ENCODE measurements around the gene INPP5F.
"Not testable (repeated sequence)": the region's sequence is repeated elsewhere in the genome, so short reads cannot be mapped to it uniquely, and the experiment has no call there.

Gene INPP5F

DNA sequence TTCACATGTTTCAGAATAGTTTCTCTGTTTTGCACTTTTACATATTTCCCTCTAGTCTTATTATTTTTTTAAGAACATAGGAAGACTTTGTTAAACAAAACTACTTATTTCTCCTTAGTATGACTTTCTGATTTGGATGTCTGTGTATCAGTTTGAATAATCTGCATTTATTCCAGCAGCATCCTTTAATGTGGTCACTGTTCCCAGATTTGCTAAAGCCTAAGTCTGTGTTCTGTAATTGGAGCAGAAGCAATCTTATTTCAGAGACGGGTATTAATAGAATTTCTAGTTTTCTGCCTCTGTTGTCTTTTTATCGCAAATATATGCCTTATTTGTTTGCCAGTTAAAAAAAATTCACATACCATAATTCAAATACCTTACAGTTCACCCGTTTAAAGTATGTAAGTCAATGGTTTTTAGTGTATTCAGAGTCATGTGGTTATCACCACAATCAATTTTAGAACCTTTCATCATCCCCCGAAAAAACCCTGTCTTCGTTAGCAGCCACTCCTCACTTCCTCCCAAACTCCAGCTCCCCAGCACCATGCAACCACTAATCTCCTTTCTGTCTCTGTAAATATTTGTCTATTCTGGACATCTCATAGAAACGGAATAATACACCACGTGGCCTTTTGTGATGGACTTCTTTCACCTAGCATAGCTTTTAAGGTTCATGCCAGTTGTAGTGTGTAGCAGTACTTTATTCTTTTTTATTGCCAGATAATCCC, 58.7 kb downstream of the INPP5F start:
- no peak overlapping the region for H3K4me3 ChIP-seq (ENCODE audit: low read length)
- no peak for TF ChIP-seq ZNF274 (IDR thresholded peaks at IDR 0.05; ENCODE audit: low read depth, low read length)

DNA sequence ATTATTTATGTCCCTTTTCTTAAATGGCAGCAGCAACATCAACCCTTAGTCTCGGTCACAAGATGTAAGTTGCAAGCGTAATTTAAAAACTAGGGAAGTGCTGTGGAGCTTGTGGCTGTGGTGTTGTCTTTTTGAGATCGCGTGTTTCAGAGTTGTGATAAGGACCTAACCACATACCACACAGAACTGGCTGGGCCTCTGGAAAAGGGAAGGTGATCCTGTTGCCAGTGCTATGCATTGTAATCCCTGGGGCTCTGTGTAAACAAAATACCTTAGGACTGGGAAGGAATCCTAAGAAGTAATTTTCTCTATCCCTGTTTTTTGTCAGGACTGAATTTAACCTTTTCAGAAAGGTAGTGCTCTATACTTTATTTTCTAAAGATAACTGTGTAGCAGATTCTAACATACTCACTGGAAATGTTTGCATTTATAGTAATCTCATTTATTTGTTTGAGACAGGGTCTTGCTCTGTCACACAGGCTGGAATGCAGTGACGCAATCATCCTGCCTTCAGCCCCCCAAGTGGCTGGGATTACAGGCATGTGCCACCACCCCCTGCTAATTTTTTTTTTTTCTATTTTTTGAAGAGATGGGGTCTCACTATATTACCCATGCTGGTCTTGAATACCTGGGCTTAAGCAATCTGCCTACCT, 60.4 kb downstream of the INPP5F start:
- no peak overlapping the region for H3K4me3 ChIP-seq (ENCODE audit: low read length)
- TF ChIP-seq ZNF274 (IDR thresholded peaks at IDR 0.05; ENCODE audit: low read depth, low read length), result no peak

DNA sequence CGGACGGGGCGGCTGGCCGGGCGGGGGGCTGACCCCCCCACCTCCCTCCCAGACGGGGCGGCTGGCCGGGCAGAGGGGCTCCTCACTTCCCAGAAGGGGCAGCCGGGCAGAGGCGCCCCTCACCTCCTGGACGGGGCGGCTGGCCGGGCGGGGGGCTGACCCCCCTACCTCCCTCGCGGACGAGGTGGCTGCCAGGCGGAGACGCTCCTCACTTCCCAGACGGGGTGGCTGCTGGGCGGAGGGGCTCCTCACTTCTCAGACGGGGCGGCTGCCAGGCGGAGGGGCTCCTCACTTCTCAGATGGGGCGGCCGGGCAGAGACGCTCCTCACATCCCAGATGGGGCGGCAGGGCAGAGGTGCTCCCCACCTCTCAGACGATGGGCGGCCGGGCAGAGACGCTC, 69.3 kb downstream of the INPP5F start:
- H3K4me3 ChIP-seq (ENCODE audit: low read length), result not testable (repeated sequence)

DNA sequence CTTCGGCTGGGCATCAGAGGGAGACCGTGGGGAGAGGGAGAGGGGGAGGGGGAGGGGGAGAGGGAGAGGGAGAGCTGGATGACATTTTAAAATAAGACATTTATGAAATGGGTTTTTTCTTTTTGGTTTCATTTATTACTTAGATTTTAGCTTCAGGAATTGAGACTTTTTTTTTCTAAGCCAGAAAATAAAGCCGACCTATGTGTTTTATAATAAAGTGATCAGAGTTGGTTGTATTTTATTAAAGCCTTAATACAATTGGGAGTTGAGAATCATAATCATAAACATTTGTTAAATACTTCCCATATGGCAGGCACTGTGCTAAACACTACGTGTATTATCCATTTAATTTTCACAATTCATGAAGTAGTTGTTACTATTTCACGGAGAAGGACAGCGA, 70.2 kb downstream of the INPP5F start:
- TF ChIP-seq ZNF274 (IDR thresholded peaks at IDR 0.05; ENCODE audit: low read depth, low read length), result no peak
- no peak overlapping the region for H3K4me3 ChIP-seq (ENCODE audit: low read length)

DNA sequence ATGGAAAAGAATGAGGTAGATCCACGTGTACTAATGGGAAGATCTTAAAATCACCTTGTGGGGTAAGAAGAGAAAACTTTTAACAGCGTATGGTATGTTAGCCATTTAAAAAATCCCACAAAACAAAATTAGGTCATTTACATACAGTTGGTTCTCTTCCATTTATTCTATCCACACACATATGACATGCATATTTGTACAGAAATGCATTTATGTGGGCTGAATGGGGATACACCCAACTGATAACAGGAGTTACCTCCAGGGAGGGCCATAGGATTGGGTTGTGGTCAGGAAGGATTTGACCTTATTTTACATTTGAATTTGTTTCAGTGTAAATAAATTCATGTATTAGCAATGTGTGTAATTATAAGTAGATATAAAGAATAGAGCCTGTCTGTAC, 75.3 kb downstream of the INPP5F start:
- TF ChIP-seq ZNF274 (IDR thresholded peaks at IDR 0.05; ENCODE audit: low read depth, low read length), result no peak
- H3K4me3 ChIP-seq (ENCODE audit: low read length), result no peak overlapping the region

DNA sequence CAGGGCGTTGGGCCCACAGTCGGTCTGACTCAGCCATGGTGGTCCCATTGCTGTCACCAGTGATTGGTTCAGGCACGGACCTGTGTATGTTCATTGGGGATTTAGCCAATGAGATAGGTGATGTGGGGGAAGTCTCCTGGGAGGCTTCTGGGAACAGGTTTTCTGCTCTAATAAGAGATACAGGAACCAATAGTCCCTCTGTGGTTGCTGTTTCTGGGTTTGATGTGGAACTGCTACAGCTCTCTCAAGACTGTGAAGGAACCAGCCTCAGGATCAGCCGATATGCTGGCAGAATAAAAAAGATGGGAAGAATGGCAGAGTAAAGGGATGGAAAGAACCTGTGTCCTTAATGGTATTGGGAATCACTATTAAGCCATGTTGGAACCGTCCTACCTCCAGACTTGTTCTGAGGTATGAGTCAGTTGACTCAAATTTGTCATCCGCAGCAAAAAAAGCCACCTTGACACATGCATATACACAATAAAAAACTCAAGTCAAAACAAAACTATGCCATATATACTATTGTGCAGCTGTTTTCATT, 76.2 kb downstream of the INPP5F start:
- no peak overlapping the region for H3K4me3 ChIP-seq (ENCODE audit: low read length)
- no peak for TF ChIP-seq ZNF274 (IDR thresholded peaks at IDR 0.05; ENCODE audit: low read depth, low read length)

DNA sequence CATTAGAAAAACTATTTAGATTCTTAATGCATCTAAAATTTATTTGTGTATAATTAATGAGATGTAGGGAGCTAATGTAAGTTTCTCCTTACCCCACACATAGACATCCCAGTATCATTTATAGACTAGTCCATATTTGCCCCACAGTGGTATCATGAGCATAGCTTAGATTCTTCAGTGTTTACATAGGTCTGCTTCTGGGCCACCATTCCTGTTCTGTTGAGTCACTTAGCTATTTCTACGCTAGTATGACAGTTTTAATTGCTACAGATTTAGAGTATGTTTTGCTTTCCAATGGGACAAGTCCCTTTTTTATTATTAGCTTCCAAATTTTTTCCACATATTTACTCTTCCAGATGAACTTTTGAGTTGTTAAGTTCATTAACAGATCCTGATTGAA, 77.4 kb downstream of the INPP5F start:
- H3K4me3 ChIP-seq (ENCODE audit: low read length), result no peak overlapping the region
- no peak for TF ChIP-seq ZNF274 (IDR thresholded peaks at IDR 0.05; ENCODE audit: low read depth, low read length)

DNA sequence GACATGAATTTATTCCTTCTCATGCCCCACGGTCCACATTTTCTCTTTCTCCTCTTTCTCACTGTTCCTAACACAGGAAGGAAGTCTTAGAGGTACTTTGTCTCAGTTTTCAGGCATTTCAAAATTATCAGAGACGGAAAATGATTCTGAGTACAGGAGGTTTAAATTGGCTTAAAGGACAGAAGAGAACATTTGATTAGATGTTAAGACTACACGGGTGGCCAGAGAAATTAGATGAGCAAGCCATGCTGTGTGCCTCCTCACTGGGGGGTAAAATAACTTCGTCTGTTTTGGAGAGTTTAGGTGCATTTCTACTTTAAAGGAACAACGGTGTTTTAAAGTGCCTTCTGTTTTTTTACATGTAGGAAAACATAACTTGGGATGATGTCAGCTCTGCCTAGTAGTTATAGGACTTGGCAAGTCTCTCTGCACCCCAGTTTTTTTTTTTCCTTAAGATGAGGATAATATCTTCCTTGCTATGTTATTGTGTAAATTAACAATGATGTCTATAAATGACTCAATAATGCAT, 79.9 kb downstream of the INPP5F start:
- no peak overlapping the region for H3K4me3 ChIP-seq (ENCODE audit: low read length)
- no peak for TF ChIP-seq ZNF274 (IDR thresholded peaks at IDR 0.05; ENCODE audit: low read depth, low read length)

DNA sequence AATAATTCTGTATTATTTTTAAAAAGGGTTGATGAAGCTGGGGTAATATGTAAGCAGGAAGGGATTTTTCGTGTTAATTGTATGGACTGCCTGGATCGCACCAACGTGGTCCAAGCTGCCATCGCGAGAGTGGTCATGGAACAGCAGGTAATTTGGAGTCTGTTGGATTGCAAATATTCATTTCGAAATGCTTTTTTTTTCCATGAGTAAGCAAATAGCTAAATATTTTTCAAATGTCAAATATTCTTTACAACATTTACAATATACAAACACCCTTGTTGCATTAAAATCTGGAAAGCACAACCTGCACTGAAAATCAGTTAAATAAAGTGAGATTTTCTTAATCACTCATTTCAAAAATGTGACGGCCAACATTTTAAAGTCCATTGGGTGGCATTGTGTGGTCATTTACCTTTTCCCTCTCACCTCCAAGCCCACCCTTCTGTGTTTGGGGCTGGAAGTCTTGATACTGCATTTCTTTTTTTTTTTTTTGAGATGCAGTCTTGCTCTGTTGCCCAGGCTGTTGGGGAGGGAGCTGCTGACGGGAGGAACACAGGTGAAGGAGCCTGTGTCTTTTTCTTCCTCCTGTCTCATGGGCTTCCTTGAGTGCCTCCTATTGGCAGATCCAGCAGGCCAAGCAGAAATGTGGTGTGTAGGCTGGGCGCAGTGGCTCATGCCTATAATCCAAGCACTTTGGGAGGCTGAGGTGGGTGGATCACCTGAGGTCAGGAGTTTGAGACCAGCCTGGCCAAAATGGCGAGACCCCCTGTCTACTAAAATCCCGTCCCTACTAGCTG, 80.7 kb downstream of the INPP5F start:
- H3K4me3 ChIP-seq (ENCODE audit: low read length), result no peak overlapping the region
- TF ChIP-seq ZNF274 (IDR thresholded peaks at IDR 0.05; ENCODE audit: low read depth, low read length), result no peak

DNA sequence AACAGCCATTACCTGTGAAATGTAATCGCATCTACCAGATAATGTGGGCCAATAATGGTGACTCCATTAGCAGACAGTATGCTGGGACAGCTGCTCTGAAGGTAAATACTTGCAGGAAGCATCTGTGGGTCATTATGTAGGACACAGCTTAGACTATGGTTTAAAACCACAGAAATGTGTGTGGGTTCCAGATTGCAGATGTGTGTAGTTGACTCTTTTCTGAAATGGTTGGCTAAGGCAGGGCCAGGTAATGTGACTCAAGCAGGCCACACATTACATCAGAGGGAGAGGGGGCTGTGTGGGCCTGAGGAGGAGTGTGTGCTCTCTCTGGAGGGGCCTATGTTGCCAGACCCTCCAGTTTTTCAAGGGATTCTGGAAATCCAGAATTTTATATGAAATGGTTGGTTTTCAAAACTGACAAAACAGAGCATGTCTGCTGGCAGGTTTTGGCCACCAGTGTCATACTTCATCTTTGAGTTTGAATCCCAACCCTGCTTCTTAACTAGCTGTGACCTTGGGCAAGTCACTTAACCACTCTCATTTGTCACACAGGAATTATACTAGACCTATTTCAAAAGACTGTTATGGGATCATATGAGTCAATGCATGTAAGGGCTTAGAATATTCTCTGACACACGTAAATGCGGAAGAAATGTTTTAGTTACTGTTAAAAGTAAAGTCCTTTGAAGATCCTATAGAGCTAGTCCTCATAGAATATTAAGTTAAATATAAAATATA, 82.3 kb downstream of the INPP5F start:
- TF ChIP-seq ZNF274 (IDR thresholded peaks at IDR 0.05; ENCODE audit: low read depth, low read length), result no peak
- no peak overlapping the region for H3K4me3 ChIP-seq (ENCODE audit: low read length)

DNA sequence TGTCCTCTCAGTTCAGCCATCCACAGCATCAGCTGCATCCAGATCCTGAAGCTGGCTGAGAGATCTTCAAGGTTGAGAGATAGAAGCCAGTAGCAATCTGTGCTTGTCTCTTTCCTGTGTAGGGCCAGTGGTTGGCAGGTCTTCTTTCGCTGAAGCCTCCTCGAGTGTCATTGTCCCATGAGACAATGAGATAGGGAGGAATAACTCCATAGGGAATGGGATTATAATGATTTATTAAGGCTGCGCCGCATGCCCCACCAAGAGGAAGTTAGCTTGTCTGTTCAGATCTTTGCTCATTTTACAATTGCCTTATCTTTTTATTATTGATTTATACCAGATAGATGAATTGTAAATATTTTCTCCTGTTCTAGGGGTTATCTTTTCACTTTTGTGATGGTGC, 85.3 kb downstream of the INPP5F start:
- no peak for TF ChIP-seq ZNF274 (IDR thresholded peaks at IDR 0.05; ENCODE audit: low read depth, low read length)
- no peak overlapping the region for H3K4me3 ChIP-seq (ENCODE audit: low read length)

DNA sequence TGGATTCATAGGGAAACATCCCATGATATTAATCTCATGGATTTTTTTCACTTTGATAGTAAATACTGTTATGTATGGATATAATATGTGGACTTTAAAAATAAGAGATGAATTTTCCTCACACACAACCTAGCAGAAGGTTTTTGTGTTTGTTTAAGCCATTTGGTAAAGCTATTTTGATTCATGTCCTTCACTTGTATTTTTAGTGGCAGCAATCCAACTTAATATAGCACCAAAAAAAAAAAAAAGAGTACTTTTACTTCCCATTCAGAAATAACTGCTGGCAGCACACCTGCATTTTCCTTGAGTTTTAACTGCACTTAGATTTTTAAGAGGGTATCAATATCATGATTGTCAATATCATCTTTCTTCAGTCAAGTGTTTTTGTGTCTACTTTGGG, 86.8 kb downstream of the INPP5F start:
- no peak for TF ChIP-seq ZNF274 (IDR thresholded peaks at IDR 0.05; ENCODE audit: low read depth, low read length)
- no peak overlapping the region for H3K4me3 ChIP-seq (ENCODE audit: low read length)

DNA sequence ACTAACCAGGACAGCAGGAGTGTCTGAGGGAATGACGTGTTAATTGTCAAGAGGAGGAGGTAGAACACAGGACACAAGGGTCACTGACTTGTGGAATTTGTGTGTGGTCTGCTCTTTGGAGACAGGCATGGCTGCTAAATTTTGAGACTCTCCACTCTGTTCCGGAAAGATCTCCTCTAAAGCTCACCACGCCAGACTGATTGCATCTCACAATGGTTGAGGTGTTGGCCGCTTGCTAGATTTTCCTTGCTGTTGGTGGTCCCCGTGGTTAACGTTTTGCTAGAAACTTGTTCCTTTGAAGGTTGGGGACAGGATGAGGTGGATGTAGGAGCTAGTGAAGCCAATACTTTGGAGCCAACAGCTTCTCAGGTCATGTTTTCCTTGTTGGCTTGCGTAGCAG, 89.8 kb downstream of the INPP5F start:
- TF ChIP-seq ZNF274 (IDR thresholded peaks at IDR 0.05; ENCODE audit: low read depth, low read length), result no peak
- H3K4me3 ChIP-seq (ENCODE audit: low read length), result no peak overlapping the region
